GM12801 (cell line): Measurements from ENCODE around the gene DOCK9.

ENCODE experiments used
- TF ChIP-seq, protein P1 (sequence below): IDR thresholded peaks from one replicate; pipeline ENCODE4 v1.5.1; 2011; ENCODE audit warnings: control low read depth; ENCODE audit not compliant: insufficient read length; ENCODE audit errors: extremely low read depth

Gene DOCK9

DNA sequence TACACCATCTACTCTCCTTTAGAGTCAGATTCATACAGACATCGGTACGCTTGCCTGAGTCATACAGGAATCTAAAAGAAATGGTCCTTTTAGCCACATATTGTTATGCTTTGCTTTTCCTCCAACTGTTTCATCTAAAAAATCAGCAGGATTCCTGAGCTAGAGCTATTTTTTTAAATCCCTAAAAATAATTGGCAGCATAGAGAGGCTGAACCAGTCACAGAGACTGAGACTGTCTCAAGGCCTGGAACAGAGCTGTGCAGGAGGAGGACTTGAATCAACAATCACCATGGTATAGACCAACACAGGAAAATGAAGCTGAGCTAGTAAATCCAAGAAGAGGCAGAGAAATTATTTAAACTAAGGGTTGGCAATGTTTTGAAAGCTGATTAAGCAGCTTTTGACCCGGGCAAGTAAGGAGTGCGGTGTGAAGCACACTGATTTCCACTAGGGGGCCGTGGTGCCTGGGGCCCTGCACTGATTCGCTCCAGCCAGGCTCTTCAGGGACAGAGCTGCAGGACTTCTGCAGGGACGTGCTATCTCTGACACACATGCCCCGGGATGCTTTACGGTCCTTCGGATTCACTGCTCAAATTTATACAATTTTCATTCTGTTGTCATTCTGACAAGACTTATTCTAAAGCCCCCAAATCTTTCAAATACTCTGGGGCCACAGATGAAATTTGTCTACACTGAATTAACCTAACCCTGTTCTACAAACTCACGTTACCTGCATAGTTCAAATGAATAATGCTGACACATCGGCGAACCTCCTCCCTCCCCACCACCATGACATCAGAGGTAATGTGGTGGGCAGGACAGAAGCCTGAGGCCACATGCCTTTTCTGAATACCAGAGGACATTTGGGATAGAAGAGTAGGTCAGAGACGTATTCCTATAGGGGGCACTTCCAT lies 137.8 kb downstream of the DOCK9 start:
- TF ChIP-seq, protein P1, sequence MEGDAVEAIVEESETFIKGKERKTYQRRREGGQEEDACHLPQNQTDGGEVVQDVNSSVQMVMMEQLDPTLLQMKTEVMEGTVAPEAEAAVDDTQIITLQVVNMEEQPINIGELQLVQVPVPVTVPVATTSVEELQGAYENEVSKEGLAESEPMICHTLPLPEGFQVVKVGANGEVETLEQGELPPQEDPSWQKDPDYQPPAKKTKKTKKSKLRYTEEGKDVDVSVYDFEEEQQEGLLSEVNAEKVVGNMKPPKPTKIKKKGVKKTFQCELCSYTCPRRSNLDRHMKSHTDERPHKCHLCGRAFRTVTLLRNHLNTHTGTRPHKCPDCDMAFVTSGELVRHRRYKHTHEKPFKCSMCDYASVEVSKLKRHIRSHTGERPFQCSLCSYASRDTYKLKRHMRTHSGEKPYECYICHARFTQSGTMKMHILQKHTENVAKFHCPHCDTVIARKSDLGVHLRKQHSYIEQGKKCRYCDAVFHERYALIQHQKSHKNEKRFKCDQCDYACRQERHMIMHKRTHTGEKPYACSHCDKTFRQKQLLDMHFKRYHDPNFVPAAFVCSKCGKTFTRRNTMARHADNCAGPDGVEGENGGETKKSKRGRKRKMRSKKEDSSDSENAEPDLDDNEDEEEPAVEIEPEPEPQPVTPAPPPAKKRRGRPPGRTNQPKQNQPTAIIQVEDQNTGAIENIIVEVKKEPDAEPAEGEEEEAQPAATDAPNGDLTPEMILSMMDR = peak; percentile 44

DNA sequence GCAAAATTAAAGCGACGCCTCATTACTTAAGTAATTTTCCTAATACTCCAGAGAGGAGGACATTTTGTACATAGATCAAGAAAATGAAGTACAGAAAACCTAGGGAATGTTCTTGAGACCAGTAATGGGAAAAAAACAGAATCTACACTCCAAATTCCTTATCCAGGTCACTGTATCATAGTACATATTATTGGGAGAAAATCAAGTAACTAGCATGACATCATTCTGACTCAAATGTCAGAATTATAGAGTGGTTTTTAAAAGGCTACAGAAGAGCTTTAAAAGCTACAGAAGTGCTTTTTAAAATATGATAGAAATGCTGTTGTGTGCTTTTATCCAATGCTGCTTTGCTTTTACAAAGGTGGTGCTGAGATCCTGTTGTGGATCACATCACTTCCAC lies 139.1 kb downstream of the DOCK9 start:
- TF ChIP-seq, protein P1 = no peak

DNA sequence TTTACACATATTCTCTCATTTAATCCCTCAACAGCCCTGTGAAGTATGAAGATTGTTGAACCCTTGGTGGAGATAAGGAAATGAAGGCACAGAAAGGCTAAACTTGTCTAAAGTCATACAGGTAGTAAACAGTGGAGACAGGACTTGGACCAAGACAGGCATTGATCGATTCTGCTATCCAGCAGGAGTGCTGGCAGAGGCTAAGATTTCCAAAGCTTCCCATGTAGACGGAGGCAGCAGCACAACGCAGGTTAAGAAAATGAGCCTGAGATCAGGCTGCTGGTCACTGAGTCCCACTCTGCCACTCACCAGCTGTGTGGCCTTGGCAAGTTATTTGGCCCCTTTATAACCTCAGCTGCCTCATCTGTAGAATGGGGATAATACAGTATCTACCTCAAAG lies 140.0 kb downstream of the DOCK9 start:
- TF ChIP-seq, protein P1 = no peak

DNA sequence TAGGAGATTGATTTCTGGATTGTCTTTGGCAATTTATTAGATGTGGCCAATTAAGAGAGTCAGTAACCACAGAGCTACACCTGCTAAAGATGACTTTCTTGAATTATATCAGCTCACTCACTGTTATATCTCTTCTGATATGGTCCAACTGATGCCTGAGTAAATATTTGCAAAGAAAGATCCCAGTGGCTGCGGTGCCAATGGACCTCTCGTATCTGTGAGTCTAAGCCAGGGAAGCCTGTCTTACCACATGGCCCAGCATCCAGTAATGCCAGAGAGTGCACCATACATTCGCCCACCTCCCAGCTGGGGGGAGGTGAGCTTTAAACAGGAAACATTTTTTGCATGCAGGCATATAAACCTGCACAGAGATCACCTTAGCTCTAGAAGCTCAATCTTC lies 142.7 kb downstream of the DOCK9 start:
- TF ChIP-seq, protein P1 = no peak

DNA sequence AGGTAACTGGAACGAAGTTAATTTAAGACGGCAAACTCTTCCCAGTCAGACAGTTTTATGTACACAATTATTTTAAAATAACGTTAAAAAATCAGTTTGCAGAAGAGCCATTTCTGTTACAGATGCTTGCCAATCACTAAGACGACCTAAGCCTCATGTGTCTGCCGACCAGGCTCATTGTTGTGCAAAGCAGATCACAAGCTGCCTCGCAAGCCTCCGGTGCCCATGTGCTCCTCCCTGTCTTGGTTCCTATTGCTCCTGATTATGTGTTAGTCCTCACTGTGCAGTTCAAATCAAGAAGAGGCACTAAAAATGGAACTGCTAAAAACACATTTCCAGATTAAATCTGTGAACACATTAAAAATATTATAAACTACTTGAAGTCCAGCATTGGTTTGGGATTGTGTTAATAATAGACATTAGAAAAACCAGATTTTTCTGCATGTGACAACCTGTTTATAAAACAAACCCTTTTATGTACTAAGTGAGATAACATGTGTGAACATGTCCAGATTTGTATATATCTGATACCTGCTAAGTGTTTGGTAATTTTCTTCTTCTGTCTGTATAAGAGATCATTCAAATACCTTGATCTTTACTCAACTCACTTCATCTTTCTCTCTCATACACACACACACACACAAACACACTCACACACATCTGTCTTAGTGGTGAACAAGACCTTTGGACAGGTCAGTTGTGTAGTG lies 143.5 kb downstream of the DOCK9 start:
- TF ChIP-seq, protein P1 = no peak

DNA sequence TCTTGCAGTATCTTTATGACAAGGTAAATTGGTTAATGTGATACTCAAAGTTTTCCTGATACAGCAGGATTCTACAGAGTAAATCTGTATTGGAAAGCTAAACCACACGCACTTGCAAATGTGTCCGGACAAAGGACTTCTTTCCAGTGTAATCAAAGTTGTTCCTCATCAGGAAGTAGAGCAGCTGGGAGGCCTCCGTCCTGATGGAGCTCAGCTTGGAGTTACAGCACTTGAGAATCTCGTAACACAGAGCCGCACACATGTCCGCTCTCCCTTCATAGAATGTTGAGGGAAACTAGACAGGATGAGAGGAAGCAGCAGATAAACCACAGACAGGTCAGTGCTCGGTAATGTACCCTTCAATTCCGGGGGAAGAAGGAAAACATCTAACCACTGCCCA lies 146.6 kb downstream of the DOCK9 start:
- TF ChIP-seq, protein P1 = no peak

DNA sequence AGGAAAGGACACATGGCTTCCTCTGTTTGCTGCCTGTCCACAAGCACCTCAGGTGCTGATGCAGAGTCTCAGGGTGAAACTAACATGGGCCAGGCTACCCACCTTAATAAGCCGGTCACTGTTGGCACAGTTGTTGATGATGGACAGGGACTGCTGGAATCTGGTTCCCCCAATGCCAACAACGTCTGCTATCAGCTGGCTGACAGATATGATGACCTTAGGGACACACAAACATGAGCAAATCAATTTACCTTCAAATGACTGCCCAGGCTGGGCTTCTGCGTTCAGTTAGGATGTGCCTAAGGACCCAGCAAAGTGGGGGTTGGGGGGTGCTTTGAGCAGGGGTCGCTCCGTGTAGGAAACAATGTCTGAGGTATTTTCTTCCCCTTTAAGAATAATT lies 148.3 kb downstream of the DOCK9 start:
- TF ChIP-seq, protein P1 = no peak
